ENCODE data around the gene PCNX1.

The PCNX1 gene

GRCh38 chr14:71136386-71137060, 229.3 kb downstream of the PCNX1 start:
- no peak for DNase-seq (ENCODE audit: low spot score)
- CTCF ChIA-PET: interaction anchor here (0.7 to 3.7 kb wide), 2 partner anchors 616 to 719 kb away, joined by 3 to 24 read pairs; no protein-coding TSS in a partner anchor
- no peak overlapping the region for H3K27ac ChIP-seq
- TF ChIP-seq CTCF (conservative IDR thresholded peaks at IDR 0.05; ENCODE audit: low read depth): no peak
- POLR2A ChIA-PET (ENCODE audit: low non-redundant PET): no interaction called here

- no peak for TF ChIP-seq CTCF (conservative IDR thresholded peaks at IDR 0.05; ENCODE audit: low read depth)
- ChIA-PET POLR2A (ENCODE audit: low non-redundant PET) (no interaction called here), CTCF (interaction anchor here (0.7 to 3.7 kb wide), 4 partner anchors 71 to 718 kb away, joined by 3 to 24 read pairs (median 3); no protein-coding TSS in a partner anchor)
- no peak for DNase-seq (ENCODE audit: low spot score)
- no peak overlapping the region for H3K27ac ChIP-seq
Observed at GRCh38 chr14:71137536-71138447, 230.5 kb downstream of the PCNX1 start.

- ChIA-PET POLR2A (ENCODE audit: low non-redundant PET) (no interaction called here), CTCF (interaction anchor here (0.6 to 3.7 kb wide), 8 partner anchors 23 to 717 kb away, joined by 3 to 24 read pairs (median 4); no protein-coding TSS in a partner anchor)
- peak; percentile 91 for TF ChIP-seq CTCF (conservative IDR thresholded peaks at IDR 0.05; ENCODE audit: low read depth)
- peak; percentile 63 for DNase-seq (ENCODE audit: low spot score)
- H3K27ac ChIP-seq: no peak overlapping the region
Observed at GRCh38 chr14:71138448-71139293, 231.4 kb downstream of the PCNX1 start.

GRCh38 chr14:71139294-71139946, 232.2 kb downstream of the PCNX1 start:
- no peak overlapping the region for H3K27ac ChIP-seq
- peak; percentile 33 for TF ChIP-seq CTCF (conservative IDR thresholded peaks at IDR 0.05; ENCODE audit: low read depth)
- ChIA-PET POLR2A (ENCODE audit: low non-redundant PET) (no interaction called here), CTCF (interaction anchor here (0.5 to 3.7 kb wide), 8 partner anchors 22 to 618 kb away, joined by 3 to 24 read pairs (median 4); no protein-coding TSS in a partner anchor)
- no peak for DNase-seq (ENCODE audit: low spot score)

GRCh38 chr14:71140157-71140556, 232.9 kb downstream of the PCNX1 start:
- ChIA-PET POLR2A (ENCODE audit: low non-redundant PET) (no interaction called here), CTCF (interaction anchor here (0.5 to 0.7 kb wide), 2 partner anchors 22 to 231 kb away, joined by 3 read pairs; no protein-coding TSS in a partner anchor)
- H3K27ac ChIP-seq: no peak overlapping the region
- no peak for TF ChIP-seq CTCF (conservative IDR thresholded peaks at IDR 0.05; ENCODE audit: low read depth)
- no peak for DNase-seq (ENCODE audit: low spot score)

Measured in RWPE1 (cell line).